HepG2 (cell line): ENCODE measurements around the gene INSIG2. TPM values are rescaled to one million over a fixed set of nuclear protein-coding genes. Genes with fewer than 3 reads are reported as not detected.

Source experiments
- ATAC-seq: fragments of 200-7000 bp; cut with Tn5 transposase; 3 replicates; pipeline ENCODE4 v1.9.1; 2020; ENCODE audit warnings: mild to moderate bottlenecking, moderate library complexity
- BruUV-seq: library from RNA; stranded (reverse); fragments of 400-500 nt; replicated peaks from 2 replicates; lab custom pipeline; 2021; lab: Mats Ljungman, UMichigan
- CTCF ChIA-PET: fragments of 300-600 bp; formaldehyde crosslinking; extraction: SDS; loops from one replicate; lab custom pipeline; 2021; ENCODE audit warnings: low total read pairs, inconsistent platforms, low intra/inter-chr PET ratio; lab: Yijun Ruan, JAX
- POLR2A ChIA-PET: fragments of 350-600 bp; sonication (Branson Sonifier 250); formaldehyde crosslinking; loops from one replicate; lab custom pipeline; 2020; ENCODE audit warnings: antibody characterized with exemption, inconsistent platforms; lab: Yijun Ruan, JAX
- DNase-seq: peaks from one replicate; pipeline ENCODE4 v3.0.0-alpha.2; 2015; ENCODE audit warnings: low spot score
- FAIRE-seq: peaks from 3 replicates; lab custom pipeline; 2011; peaks lifted over from hg19 to GRCh38; lab: Jason Lieb, UNC
- H2AFZ ChIP-seq: one replicate; pipeline ENCODE4 v1.6.1; 2011; ENCODE audit warnings: low read length, inconsistent platforms
- H3K27ac ChIP-seq: fragments of 300-600 bp; 3 replicates; pipeline ENCODE4 v1.8.0; 2011; ENCODE audit warnings: mixed run types, mild to moderate bottlenecking, mixed read lengths, low read length, inconsistent platforms; ENCODE audit not compliant: insufficient read depth; ENCODE audit errors: extremely low read length
- H3K27me3 ChIP-seq, 2 experiments: fragments of 200-600 bp in 1 of 2; 2 replicates in 1 of 2; 3 replicates in 1 of 2; pipeline versions ENCODE4 v1.6.0 to v1.8.0; 2011; ENCODE audit warnings: low read length in 2 of 2, mild to moderate bottlenecking in 2 of 2, moderate library complexity in 2 of 2, inconsistent platforms in 1 of 2; ENCODE audit not compliant: insufficient read depth in 2 of 2, control insufficient read depth in 1 of 2
- H3K36me3 ChIP-seq, 2 experiments: fragments of 200-600 bp in 1 of 2; replicated peaks in 1 of 2; 2 replicates in 1 of 2; 3 replicates in 1 of 2; pipeline versions ENCODE4 v1.5.1 to v1.8.0; 2011; ENCODE audit warnings: low read length in 2 of 2, inconsistent platforms in 1 of 2; ENCODE audit not compliant: insufficient read depth in 2 of 2, control insufficient read depth in 1 of 2
- H3K4me1 ChIP-seq: 2 replicates; pipeline ENCODE4 v1.5.1; 2012; ENCODE audit warnings: low read length, inconsistent platforms; ENCODE audit not compliant: insufficient read depth
- H3K4me2 ChIP-seq: 2 replicates; pipeline ENCODE4 v1.6.0; 2011; ENCODE audit warnings: low read depth, low read length, inconsistent platforms
- H3K4me3 ChIP-seq, 3 experiments: fragments of 200-600 bp in 1 of 3; sonication (generic), shearing (Covaris generic) in 1 of 3; replicated peaks in 1 of 3; 2 replicates each; pipeline ENCODE4 v1.5.1; 2011 to 2016; ENCODE audit warnings: low read length in 3 of 3, inconsistent platforms in 2 of 3, low read depth in 2 of 3, mild to moderate bottlenecking in 2 of 3, control low read depth in 1 of 3, mixed read lengths in 1 of 3; ENCODE audit not compliant: insufficient read depth in 1 of 3
- H3K79me2 ChIP-seq: one replicate; pipeline ENCODE4 v1.6.1; 2011; ENCODE audit warnings: low read length, inconsistent platforms; ENCODE audit not compliant: insufficient read depth
- H3K9ac ChIP-seq: 2 replicates; pipeline ENCODE4 v1.6.0; 2011; ENCODE audit warnings: mild to moderate bottlenecking, low read depth, low read length, inconsistent platforms; ENCODE audit not compliant: insufficient read depth
- H3K9me3 ChIP-seq: 2 replicates; pipeline ENCODE4 v1.5.1; 2012; ENCODE audit warnings: mild to moderate bottlenecking, low read length
- H4K20me1 ChIP-seq: 2 replicates; pipeline ENCODE4 v1.6.0; 2011; ENCODE audit warnings: inconsistent platforms, mild to moderate bottlenecking, low read length, moderate library complexity; ENCODE audit not compliant: insufficient read depth
- BCL3 ChIP-seq: sonication (generic); formaldehyde crosslinking; IDR thresholded peaks from 2 replicates; pipeline ENCODE4 v1.5.1; 2020; ENCODE audit warnings: mild to moderate bottlenecking, missing genetic modification reagents, moderate library complexity
- HNRNPL ChIP-seq: fragments of 200-400 bp; formaldehyde crosslinking; IDR thresholded peaks from 2 replicates; pipeline ENCODE4 v1.6.1; 2017; ENCODE audit warnings: mild to moderate bottlenecking, low read depth, low read length
- NR2F6 ChIP-seq, 2 experiments: IDR thresholded peaks; 2 replicates each; pipeline ENCODE4 v1.6.1; 2016; ENCODE audit warnings: antibody characterized with exemption in 1 of 2, mild to moderate bottlenecking in 1 of 2
- POLR2A ChIP-seq, 2 experiments: IDR thresholded peaks; 2 replicates each; pipeline ENCODE4 v1.6.1; 2011; ENCODE audit warnings: low read depth in 2 of 2, low read length in 2 of 2, mild to moderate bottlenecking in 1 of 2, moderate library complexity in 1 of 2; ENCODE audit not compliant: insufficient read depth in 1 of 2
- RCOR2 ChIP-seq: IDR thresholded peaks from 2 replicates; pipeline ENCODE4 v1.6.1; 2016; ENCODE audit warnings: missing biosample characterization, missing genetic modification reagents
- ZBTB38 ChIP-seq: sonication (generic); formaldehyde crosslinking; IDR thresholded peaks from 2 replicates; pipeline ENCODE4 v1.5.1; 2020; ENCODE audit warnings: mild to moderate bottlenecking, missing genetic modification reagents
- ZHX1 ChIP-seq: sonication (generic); formaldehyde crosslinking; IDR thresholded peaks from 2 replicates; pipeline ENCODE4 v1.8.1; 2022; ENCODE audit warnings: low read depth, mild to moderate bottlenecking, missing genetic modification reagents
- ZSCAN12 ChIP-seq: sonication (generic); formaldehyde crosslinking; IDR thresholded peaks from 2 replicates; pipeline ENCODE4 v1.9.0; 2021; ENCODE audit warnings: mild to moderate bottlenecking, missing genetic modification reagents
- WGBS: methylation state at CpG from one replicate; pipeline ENCODE4 v1.1.6; 2017; ENCODE audit warnings: low lambda C conversion rate; 5-methylcytosine and 5-hydroxymethylcytosine counted together
- in situ Hi-C: cut with HindIII; loops from 2 replicates; pipeline ENCODE4 v1.10.0; 2017; ENCODE audit warnings: low pct_unique_long_range_greater_than_20kb; ENCODE audit not compliant: extremely low pct_ligation_motif_present
- intact Hi-C: fragments of 100-400 bp; cut with micrococcal nuclease; formaldehyde crosslinking; loops from one replicate; pipeline ENCODE4 v1.10.0; 2022; ENCODE audit not compliant: unreplicated experiment
- polyA plus RNA-seq, 8 experiments: library from polyadenylated mRNA; depleted of rRNA in 3 of 8; stranded (reverse) in 7 of 8; unstranded in 1 of 8; fragments of >200 nt; fragmentation: Illumina TruSeq in 4 of 8; extraction: Trizol in 4 of 8; gene quantifications; 2 replicates each; pipeline versions ENCODE4 v1.2.1 to v1.2.3, GENCODE V29; 2011 to 2016; ENCODE audit warnings: low read depth in 4 of 8, missing spikeins in 1 of 8, mixed read lengths in 1 of 8; ENCODE audit not compliant: insufficient read depth in 1 of 8
- total RNA-seq, 5 experiments: library from RNA; depleted of rRNA; stranded (reverse); fragments of >200 nt; fragmentation: Illumina TruSeq; extraction: Trizol; gene quantifications; 2 replicates each; pipeline ENCODE4 v1.2.3, GENCODE V29; 2016; ENCODE audit warnings: low read depth in 1 of 5
- TF ChIP-seq, protein P1 (sequence below): sonication (generic); formaldehyde crosslinking; IDR thresholded peaks from 2 replicates; pipeline ENCODE4 v1.4.0; 2020; ENCODE audit warnings: missing genetic modification reagents, mild to moderate bottlenecking, borderline replicate concordance
- TF ChIP-seq, protein P2 (sequence below): IDR thresholded peaks from 2 replicates; pipeline ENCODE4 v1.6.1; 2016; ENCODE audit warnings: control low read depth

INSIG2 gene
- total and polyA plus RNA-seq, 2 of the 13 experiments (the other 11 are each of a cell fraction or from before 2014, with no cell fraction given): 73.5 to 481 TPM

- FAIRE-seq: no peak
- no peaks in the 10 kb centered on the region for H3K79me2 ChIP-seq
- ChIA-PET CTCF (no interaction called here), POLR2A (no interaction called here)
- no peak overlapping the region for H3K4me3 ChIP-seq
- H3K36me3 ChIP-seq: no peaks in the 10 kb centered on the region; a peak in 1 of 5 replicates
- no peak for DNase-seq
- intact Hi-C loops: no loop called here
- no peak overlapping the region for H3K27ac ChIP-seq
- ATAC-seq: no peak
- in situ Hi-C loops: no loop called here
- H3K27me3 ChIP-seq: no peaks in the 10 kb centered on the region
- H4K20me1 ChIP-seq: peaks cover 28% of the 10 kb centered on the region
- no peaks in the 10 kb centered on the region for H3K9me3 ChIP-seq
- H3K4me1 ChIP-seq: peaks cover 51% of the 10 kb centered on the region
- no TSS peak for BruUV-seq
- TF ChIP-seq HNRNPL (no peak), ZSCAN12 (CRISPR knock-in tag) (0 out of 2 replicates have a peak, but pooled peaks have one; percentile 41), POLR2A (IDR thresholded peaks at IDR 0.05; ENCODE audit: insufficient read depth in 1 of 2, low read depth in 2 of 2, low read length in 2 of 2) (peak in 1 of 2 experiments; percentile 48; a peak in 1 of 4 replicates)
- H3K4me2 ChIP-seq: no peak overlapping the region
- H2AFZ ChIP-seq: no peak overlapping the region
- H3K9ac ChIP-seq: no peak overlapping the region
- 98% methylated on average over 4 of the region's 4 CpGs for WGBS
Observed at GRCh38 chr2:118115761-118116160, 27.5 kb downstream of the INSIG2 start.

GRCh38 chr2:118118479-118118878, 30.2 kb downstream of the INSIG2 start:
- no peaks in the 10 kb centered on the region for H3K9me3 ChIP-seq
- peaks cover 47% of the 10 kb centered on the region for H3K4me1 ChIP-seq
- no peaks in the 10 kb centered on the region for H3K27me3 ChIP-seq
- H3K36me3 ChIP-seq: no peaks in the 10 kb centered on the region; a peak in 1 of 5 replicates
- H3K9ac ChIP-seq: no peak overlapping the region
- POLR2A ChIA-PET: interaction anchor here (0.6 kb wide), 1 partner anchor 32 kb away, joined by 3 read pairs; no protein-coding TSS in a partner anchor
- in situ Hi-C loops (no loop called here), intact Hi-C loops (loop anchor here (1.0 kb wide), 1 partner anchor 29 kb away; no protein-coding TSS in a partner anchor)
- WGBS: 42% methylated on average over 5 of the region's 5 CpGs
- CTCF ChIA-PET: no interaction called here
- no peak overlapping the region for H2AFZ ChIP-seq
- H4K20me1 ChIP-seq: peaks cover 7% of the 10 kb centered on the region; the same call in 1 of the 2 replicates
- FAIRE-seq (no peak), ATAC-seq (peak; percentile 23), DNase-seq (peak; percentile 72)
- no peak overlapping the region for H3K4me2 ChIP-seq
- BruUV-seq: no TSS peak
- H3K79me2 ChIP-seq: no peaks in the 10 kb centered on the region
- no peak overlapping the region for H3K4me3 ChIP-seq
- no peak overlapping the region for H3K27ac ChIP-seq
- TF ChIP-seq BCL3 (CRISPR knock-in tag): no peak
- 0 out of 2 replicates have a peak, but pooled peaks have one; percentile 45 for TF ChIP-seq RCOR2 (CRISPR knock-in tag)
- no peak for TF ChIP-seq NR2F6 (IDR thresholded peaks at IDR 0.05)
- TF ChIP-seq NR2F6 (CRISPR knock-in tag; IDR thresholded peaks at IDR 0.05): peak; percentile 27; the same call in 1 of the 2 replicates
- no peak for TF ChIP-seq ZHX1
- TF ChIP-seq, protein P1, sequence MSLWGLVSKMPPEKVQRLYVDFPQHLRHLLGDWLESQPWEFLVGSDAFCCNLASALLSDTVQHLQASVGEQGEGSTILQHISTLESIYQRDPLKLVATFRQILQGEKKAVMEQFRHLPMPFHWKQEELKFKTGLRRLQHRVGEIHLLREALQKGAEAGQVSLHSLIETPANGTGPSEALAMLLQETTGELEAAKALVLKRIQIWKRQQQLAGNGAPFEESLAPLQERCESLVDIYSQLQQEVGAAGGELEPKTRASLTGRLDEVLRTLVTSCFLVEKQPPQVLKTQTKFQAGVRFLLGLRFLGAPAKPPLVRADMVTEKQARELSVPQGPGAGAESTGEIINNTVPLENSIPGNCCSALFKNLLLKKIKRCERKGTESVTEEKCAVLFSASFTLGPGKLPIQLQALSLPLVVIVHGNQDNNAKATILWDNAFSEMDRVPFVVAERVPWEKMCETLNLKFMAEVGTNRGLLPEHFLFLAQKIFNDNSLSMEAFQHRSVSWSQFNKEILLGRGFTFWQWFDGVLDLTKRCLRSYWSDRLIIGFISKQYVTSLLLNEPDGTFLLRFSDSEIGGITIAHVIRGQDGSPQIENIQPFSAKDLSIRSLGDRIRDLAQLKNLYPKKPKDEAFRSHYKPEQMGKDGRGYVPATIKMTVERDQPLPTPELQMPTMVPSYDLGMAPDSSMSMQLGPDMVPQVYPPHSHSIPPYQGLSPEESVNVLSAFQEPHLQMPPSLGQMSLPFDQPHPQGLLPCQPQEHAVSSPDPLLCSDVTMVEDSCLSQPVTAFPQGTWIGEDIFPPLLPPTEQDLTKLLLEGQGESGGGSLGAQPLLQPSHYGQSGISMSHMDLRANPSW: no peak
- TF ChIP-seq, protein P2, sequence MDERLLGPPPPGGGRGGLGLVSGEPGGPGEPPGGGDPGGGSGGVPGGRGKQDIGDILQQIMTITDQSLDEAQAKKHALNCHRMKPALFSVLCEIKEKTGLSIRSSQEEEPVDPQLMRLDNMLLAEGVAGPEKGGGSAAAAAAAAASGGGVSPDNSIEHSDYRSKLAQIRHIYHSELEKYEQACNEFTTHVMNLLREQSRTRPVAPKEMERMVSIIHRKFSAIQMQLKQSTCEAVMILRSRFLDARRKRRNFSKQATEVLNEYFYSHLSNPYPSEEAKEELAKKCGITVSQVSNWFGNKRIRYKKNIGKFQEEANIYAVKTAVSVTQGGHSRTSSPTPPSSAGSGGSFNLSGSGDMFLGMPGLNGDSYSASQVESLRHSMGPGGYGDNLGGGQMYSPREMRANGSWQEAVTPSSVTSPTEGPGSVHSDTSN (CRISPR knock-in tag): no peak
- peak; percentile 37 for TF ChIP-seq ZBTB38 (CRISPR knock-in tag)
